ENCODE measurements around the gene TPRN.

GRCh38 chr9:137164370-137165249 is 35.9 kb downstream of the TPRN start:
- no peak for TF ChIP-seq CTCF (IDR thresholded peaks at IDR 0.05; ENCODE audit: low read length)
- no peak for TF ChIP-seq EZH2 (IDR thresholded peaks at IDR 0.05; ENCODE audit: borderline replicate concordance, low read length)

All from OCI-LY1 (cell line).